ENCODE data around the gene WHRN. TPM values are rescaled to one million over a fixed set of nuclear protein-coding genes. Genes with fewer than 3 reads are reported as not detected.

Gene WHRN
- total and polyA plus RNA-seq, 2 experiments from 2014 or later, result 8.3 to 8.9 TPM

DNA sequence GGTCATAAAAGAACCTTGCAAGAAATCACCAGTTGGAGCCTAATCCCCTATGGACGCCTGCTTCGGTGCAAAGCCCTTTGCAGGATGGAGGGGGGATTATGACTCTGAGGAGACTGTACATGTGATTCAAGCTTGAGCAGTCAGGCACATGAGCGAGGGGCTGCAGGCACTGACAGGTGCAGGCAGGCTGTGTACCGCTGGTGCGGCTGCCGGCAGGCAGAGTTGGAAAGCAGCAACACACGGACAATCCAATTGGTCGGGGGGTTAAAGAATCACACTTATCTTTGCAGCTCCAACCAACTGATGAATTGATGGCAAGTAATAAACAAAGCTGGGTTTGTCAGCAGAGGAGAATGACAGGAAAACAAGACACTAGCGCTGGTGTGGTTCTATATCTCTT is 5.7 kb downstream of the WHRN start:
- no peaks in the 10 kb centered on the region for H3K9me2 ChIP-seq (ENCODE audit: insufficient read depth)
- Mint-ChIP-seq H3K36me3 (ENCODE audit: low read depth) (no peaks in the 10 kb centered on the region), H3K4me3 (no peak overlapping the region; the same call in 2 of the 3 replicates), H3K27me3 (ENCODE audit: insufficient read depth, low read depth, poor library complexity) (peaks cover 10% of the 10 kb centered on the region), H3K9me3 (no peaks in the 10 kb centered on the region; the same call in 2 of the 3 replicates), H3K27ac (no peak overlapping the region; the same call in 1 of the 2 replicates), H3K4me1 (peaks cover 45% of the 10 kb centered on the region)
- no peak overlapping the region for H3K27ac ChIP-seq (ENCODE audit: low read depth)
- 0 out of 2 replicates have a peak, but pooled peaks cover 4% of the 10 kb centered on the region for H3K79me2 ChIP-seq (replicated peaks; ENCODE audit: insufficient read depth)
- H3K4me2 ChIP-seq, result no peak overlapping the region
- no peak for TF ChIP-seq POLR2AphosphoS5 (IDR thresholded peaks at IDR 0.05; ENCODE audit: low read depth)
- no peak for TF ChIP-seq STAT1 (IDR thresholded peaks at IDR 0.05; ENCODE audit: unreplicated experiment)
- TF ChIP-seq ZNF331 (CRISPR knock-in tag; IDR thresholded peaks at IDR 0.05; ENCODE audit: low read depth), result no peak
- TF ChIP-seq NANOG (IDR thresholded peaks at IDR 0.05; ENCODE audit: borderline replicate concordance), result no peak
- no peak for TF ChIP-seq JUNB (IDR thresholded peaks at IDR 0.05; ENCODE audit: unreplicated experiment)
- TF ChIP-seq EZH2 (IDR thresholded peaks at IDR 0.05; ENCODE audit: low read depth, unreplicated experiment), result no peak
- TF ChIP-seq, protein P1, sequence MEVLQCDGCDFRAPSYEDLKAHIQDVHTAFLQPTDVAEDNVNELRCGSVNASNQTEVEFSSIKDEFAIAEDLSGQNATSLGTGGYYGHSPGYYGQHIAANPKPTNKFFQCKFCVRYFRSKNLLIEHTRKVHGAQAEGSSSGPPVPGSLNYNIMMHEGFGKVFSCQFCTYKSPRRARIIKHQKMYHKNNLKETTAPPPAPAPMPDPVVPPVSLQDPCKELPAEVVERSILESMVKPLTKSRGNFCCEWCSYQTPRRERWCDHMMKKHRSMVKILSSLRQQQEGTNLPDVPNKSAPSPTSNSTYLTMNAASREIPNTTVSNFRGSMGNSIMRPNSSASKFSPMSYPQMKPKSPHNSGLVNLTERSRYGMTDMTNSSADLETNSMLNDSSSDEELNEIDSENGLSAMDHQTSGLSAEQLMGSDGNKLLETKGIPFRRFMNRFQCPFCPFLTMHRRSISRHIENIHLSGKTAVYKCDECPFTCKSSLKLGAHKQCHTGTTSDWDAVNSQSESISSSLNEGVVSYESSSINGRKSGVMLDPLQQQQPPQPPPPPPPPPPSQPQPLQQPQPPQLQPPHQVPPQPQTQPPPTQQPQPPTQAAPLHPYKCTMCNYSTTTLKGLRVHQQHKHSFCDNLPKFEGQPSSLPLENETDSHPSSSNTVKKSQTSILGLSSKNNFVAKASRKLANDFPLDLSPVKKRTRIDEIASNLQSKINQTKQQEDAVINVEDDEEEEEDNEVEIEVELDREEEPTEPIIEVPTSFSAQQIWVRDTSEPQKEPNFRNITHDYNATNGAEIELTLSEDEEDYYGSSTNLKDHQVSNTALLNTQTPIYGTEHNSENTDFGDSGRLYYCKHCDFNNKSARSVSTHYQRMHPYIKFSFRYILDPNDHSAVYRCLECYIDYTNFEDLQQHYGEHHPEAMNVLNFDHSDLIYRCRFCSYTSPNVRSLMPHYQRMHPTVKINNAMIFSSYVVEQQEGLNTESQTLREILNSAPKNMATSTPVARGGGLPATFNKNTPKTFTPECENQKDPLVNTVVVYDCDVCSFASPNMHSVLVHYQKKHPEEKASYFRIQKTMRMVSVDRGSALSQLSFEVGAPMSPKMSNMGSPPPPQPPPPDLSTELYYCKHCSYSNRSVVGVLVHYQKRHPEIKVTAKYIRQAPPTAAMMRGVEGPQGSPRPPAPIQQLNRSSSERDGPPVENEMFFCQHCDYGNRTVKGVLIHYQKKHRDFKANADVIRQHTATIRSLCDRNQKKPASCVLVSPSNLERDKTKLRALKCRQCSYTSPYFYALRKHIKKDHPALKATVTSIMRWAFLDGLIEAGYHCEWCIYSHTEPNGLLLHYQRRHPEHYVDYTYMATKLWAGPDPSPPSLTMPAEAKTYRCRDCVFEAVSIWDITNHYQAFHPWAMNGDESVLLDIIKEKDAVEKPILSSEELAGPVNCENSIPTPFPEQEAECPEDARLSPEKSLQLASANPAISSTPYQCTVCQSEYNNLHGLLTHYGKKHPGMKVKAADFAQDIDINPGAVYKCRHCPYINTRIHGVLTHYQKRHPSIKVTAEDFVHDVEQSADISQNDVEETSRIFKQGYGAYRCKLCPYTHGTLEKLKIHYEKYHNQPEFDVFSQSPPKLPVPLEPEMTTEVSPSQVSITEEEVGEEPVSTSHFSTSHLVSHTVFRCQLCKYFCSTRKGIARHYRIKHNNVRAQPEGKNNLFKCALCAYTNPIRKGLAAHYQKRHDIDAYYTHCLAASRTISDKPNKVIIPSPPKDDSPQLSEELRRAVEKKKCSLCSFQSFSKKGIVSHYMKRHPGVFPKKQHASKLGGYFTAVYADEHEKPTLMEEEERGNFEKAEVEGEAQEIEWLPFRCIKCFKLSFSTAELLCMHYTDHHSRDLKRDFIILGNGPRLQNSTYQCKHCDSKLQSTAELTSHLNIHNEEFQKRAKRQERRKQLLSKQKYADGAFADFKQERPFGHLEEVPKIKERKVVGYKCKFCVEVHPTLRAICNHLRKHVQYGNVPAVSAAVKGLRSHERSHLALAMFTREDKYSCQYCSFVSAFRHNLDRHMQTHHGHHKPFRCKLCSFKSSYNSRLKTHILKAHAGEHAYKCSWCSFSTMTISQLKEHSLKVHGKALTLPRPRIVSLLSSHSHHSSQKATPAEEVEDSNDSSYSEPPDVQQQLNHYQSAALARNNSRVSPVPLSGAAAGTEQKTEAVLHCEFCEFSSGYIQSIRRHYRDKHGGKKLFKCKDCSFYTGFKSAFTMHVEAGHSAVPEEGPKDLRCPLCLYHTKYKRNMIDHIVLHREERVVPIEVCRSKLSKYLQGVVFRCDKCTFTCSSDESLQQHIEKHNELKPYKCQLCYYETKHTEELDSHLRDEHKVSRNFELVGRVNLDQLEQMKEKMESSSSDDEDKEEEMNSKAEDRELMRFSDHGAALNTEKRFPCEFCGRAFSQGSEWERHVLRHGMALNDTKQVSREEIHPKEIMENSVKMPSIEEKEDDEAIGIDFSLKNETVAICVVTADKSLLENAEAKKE (CRISPR knock-in tag; IDR thresholded peaks at IDR 0.05), result no peak
- TF ChIP-seq ZNF114 (CRISPR knock-in tag; IDR thresholded peaks at IDR 0.05), result no peak
- H3K4me1 ChIP-seq (ENCODE audit: insufficient read depth), result peaks cover 26% of the 10 kb centered on the region
- H3K36me3 ChIP-seq (ENCODE audit: insufficient read depth), result no peaks in the 10 kb centered on the region
- peaks cover 14% of the 10 kb centered on the region for H3K27me3 ChIP-seq (ENCODE audit: insufficient read depth)
- ATAC-seq, result no peak
- no peak overlapping the region for H2AFZ ChIP-seq
- no peaks in the 10 kb centered on the region for H3F3A ChIP-seq (replicated peaks; ENCODE audit: low read depth)
- H3K4me3 ChIP-seq, result no peak overlapping the region
- no peak for DNase-seq (ENCODE audit: low spot score)
- no peaks in the 10 kb centered on the region; the same call in 1 of the 2 replicates for H4K20me1 ChIP-seq (replicated peaks; ENCODE audit: insufficient read depth)

Data from GM23338 (cell line).